ENCODE data around the gene DGCR2. TPM values are rescaled to one million over a fixed set of nuclear protein-coding genes. Genes with fewer than 3 reads are reported as not detected.

The DGCR2 gene
- total and polyA plus RNA-seq, 2 of the 8 experiments (the other 6 are each of a cell fraction or from before 2014, with no cell fraction given), result 42.3 to 62.2 TPM

GRCh38 chr22:19125011-19125410 lies 2.8 kb upstream of the DGCR2 start:
- no peak overlapping the region for H3K14ac ChIP-seq (ENCODE audit: insufficient read length)
- no peak overlapping the region for H2AFZ ChIP-seq (ENCODE audit: low read length)
- no peak overlapping the region for H3K4me2 ChIP-seq (ENCODE audit: insufficient read depth in 1 of 2, low read depth in 2 of 2, low read length in 2 of 2)
- TF ChIP-seq KDM1A (IDR thresholded peaks at IDR 0.05; ENCODE audit: borderline replicate concordance, low read length) (no peak), SP4 (IDR thresholded peaks at IDR 0.05; ENCODE audit: low read length) (no peak), CHD2 (IDR thresholded peaks at IDR 0.05; ENCODE audit: low read length) (no peak)
- H3K56ac ChIP-seq (replicated peaks; ENCODE audit: insufficient read length, low read depth, low read length), result no peak overlapping the region
- ChIA-PET POLR2A (ENCODE audit: partially characterized antibody) (no interaction called here), CTCF (ENCODE audit: partially characterized antibody) (interaction anchor here (1.1 to 1.9 kb wide), 3 partner anchors 19 to 350 kb away, joined by 3 to 6 read pairs (median 3); partner anchors contain the start of gene ESS2)
- H3K4me1 ChIP-seq (replicated peaks in 1 of 4; ENCODE audit: control insufficient read depth in 3 of 4, insufficient read depth in 4 of 4, low read length in 3 of 4), result peaks cover 0 to 9% (median 6%) of the 10 kb centered on the region in 4 experiments; a peak in 5 of 7 replicates
- H4K20me1 ChIP-seq (replicated peaks in 1 of 2; ENCODE audit: control insufficient read depth in 1 of 2, insufficient read depth in 2 of 2, low read length in 2 of 2), result peaks cover 9 to 13% of the 10 kb centered on the region in 2 experiments
- WGBS, 2 experiments (ENCODE audit: extremely low coverage in 1 of 2, insufficient coverage in 1 of 2, insufficient read length in 1 of 2, insufficient replicate concordance in 2 of 2, low coverage in 1 of 2, low lambda C conversion rate in 2 of 2, missing lambda C conversion rate in 1 of 2), result 94% methylated on average over 11 of the region's 11 CpGs; no CpG with 5 or more reads in 1 of the 2 experiments
- H3K23me2 ChIP-seq (ENCODE audit: low read depth, low read length), result peaks cover 9% of the 10 kb centered on the region
- FAIRE-seq, result no peak
- H2BK15ac ChIP-seq (ENCODE audit: low read length), result no peak overlapping the region
- no peak overlapping the region for H4K8ac ChIP-seq (ENCODE audit: extremely low read depth, insufficient read depth, low read length)
- H3K79me1 ChIP-seq (ENCODE audit: low read depth, low read length), result peaks cover 9% of the 10 kb centered on the region
- no peak overlapping the region for H4K91ac ChIP-seq (replicated peaks; ENCODE audit: insufficient read length, low read length)
- no peak overlapping the region; the same call in 1 of the 2 replicates for H2BK20ac ChIP-seq (ENCODE audit: low read length)
- no peak overlapping the region for H3K18ac ChIP-seq (ENCODE audit: extremely low read depth, low read length)
- no peak overlapping the region for H2BK12ac ChIP-seq (ENCODE audit: low read depth, low read length)
- H2BK120ac ChIP-seq (replicated peaks; ENCODE audit: low read depth, low read length), result no peak overlapping the region
- H3K9ac ChIP-seq (replicated peaks in 1 of 4; ENCODE audit: extremely low read depth in 1 of 4, low read depth in 3 of 4, low read length in 3 of 4), result no peak overlapping the region
- peaks cover 0 to 17% of the 10 kb centered on the region in 2 experiments; a peak in 3 of 4 replicates for H3K79me2 ChIP-seq (ENCODE audit: control insufficient read depth in 1 of 2, insufficient read depth in 2 of 2, low read length in 2 of 2)
- DNase-seq (ENCODE audit: low read depth in 1 of 2, low spot score in 2 of 2), result no peak
- H3K23ac ChIP-seq (ENCODE audit: insufficient read length), result no peak overlapping the region
- 0 out of 7 replicates have a peak, but pooled peaks cover 0 to 2% (median 0%) of the 10 kb centered on the region in 4 experiments for H3K27me3 ChIP-seq (replicated peaks in 1 of 4; ENCODE audit: control insufficient read depth in 3 of 4, extremely low read depth in 1 of 4, insufficient read depth in 3 of 4, low read length in 3 of 4)
- no peak overlapping the region for H3K27ac ChIP-seq (ENCODE audit: low read depth, low read length)
- no peaks in the 10 kb centered on the region for H3K9me3 ChIP-seq (ENCODE audit: insufficient read depth in 2 of 2, low read depth in 1 of 2, low read length in 1 of 2)
- no peak overlapping the region for H3K4me3 ChIP-seq (ENCODE audit: extremely low read depth in 1 of 4, insufficient read depth in 2 of 4, low read depth in 3 of 4, low read length in 4 of 4)
- H3K36me3 ChIP-seq (ENCODE audit: control insufficient read depth in 2 of 4, insufficient read depth in 4 of 4, low read length in 3 of 4), result no peaks in the 10 kb centered on the region; a peak in 1 of 8 replicates
- no peak overlapping the region for H2BK5ac ChIP-seq (ENCODE audit: low read depth, low read length)
- H2AK5ac ChIP-seq (ENCODE audit: low read depth, low read length), result no peak overlapping the region
- no peak overlapping the region for H3K4ac ChIP-seq (replicated peaks; ENCODE audit: insufficient read length, low read depth, low read length)
- H4K5ac ChIP-seq (ENCODE audit: insufficient read length, low read depth, low read length), result no peak overlapping the region

All from H1 (cell line).